HFF-Myc (cell line): ENCODE results near the gene REEP1.

ENCODE experiments used
- DNase-seq: peaks from one replicate; pipeline ENCODE4 v3.0.0-alpha.2; 2011; ENCODE audit warnings: low read depth; ENCODE audit errors: extremely low read depth
- H3K4me3 ChIP-seq: replicated peaks from 2 replicates; pipeline ENCODE4 v1.5.1; 2011; ENCODE audit warnings: low read depth, mild to moderate bottlenecking, control low read depth, low read length
- CTCF ChIP-seq: IDR thresholded peaks from 2 replicates; pipeline ENCODE4 v1.5.1; 2012; ENCODE audit warnings: mild to moderate bottlenecking, low read depth, low read length, control low read depth; ENCODE audit errors: missing control alignments

REEP1 gene

GRCh38 chr2:86199834-86200177, 137.6 kb downstream of the REEP1 start:
- peak overlapping the region; percentile 95 for H3K4me3 ChIP-seq
- no peak for DNase-seq
- TF ChIP-seq CTCF, result no peak

GRCh38 chr2:86195808-86196387, 141.5 kb downstream of the REEP1 start:
- H3K4me3 ChIP-seq, result peak overlapping the region; percentile 89
- TF ChIP-seq CTCF, result no peak
- DNase-seq, result no peak

- TF ChIP-seq CTCF, result no peak
- DNase-seq, result peak; percentile 93
- H3K4me3 ChIP-seq, result peak within 1 kb of the TSS; percentile 89
Observed at GRCh38 chr2:86195055-86195807, 142.2 kb downstream of the REEP1 start, which contains the start of gene IMMT. Gene IMMT (minus strand): TSS chr2:86195462. CDS start chr2:86195382, 80 bp downstream.

GRCh38 chr2:86194751-86195054, 142.7 kb downstream of the REEP1 start:
- peak overlapping the region; percentile 89 for H3K4me3 ChIP-seq
- TF ChIP-seq CTCF, result no peak
- no peak for DNase-seq

- peak overlapping the region; percentile 89 for H3K4me3 ChIP-seq
- TF ChIP-seq CTCF, result no peak
- DNase-seq, result no peak
Observed at GRCh38 chr2:86193901-86194567, 143.4 kb downstream of the REEP1 start.

- TF ChIP-seq CTCF, result no peak
- no peak for DNase-seq
- no peak overlapping the region for H3K4me3 ChIP-seq
Observed at GRCh38 chr2:86189782-86190416, 147.5 kb downstream of the REEP1 start.
